Measurements from ENCODE around the gene WFDC1. TPM values are rescaled to one million over a fixed set of nuclear protein-coding genes. Genes with fewer than 3 reads are reported as not detected.

Gene WFDC1
- total and polyA plus RNA-seq, 2 donors (not counting 3 experiments of a cell fraction or from before 2014, with no cell fraction given), result not detected

DNA sequence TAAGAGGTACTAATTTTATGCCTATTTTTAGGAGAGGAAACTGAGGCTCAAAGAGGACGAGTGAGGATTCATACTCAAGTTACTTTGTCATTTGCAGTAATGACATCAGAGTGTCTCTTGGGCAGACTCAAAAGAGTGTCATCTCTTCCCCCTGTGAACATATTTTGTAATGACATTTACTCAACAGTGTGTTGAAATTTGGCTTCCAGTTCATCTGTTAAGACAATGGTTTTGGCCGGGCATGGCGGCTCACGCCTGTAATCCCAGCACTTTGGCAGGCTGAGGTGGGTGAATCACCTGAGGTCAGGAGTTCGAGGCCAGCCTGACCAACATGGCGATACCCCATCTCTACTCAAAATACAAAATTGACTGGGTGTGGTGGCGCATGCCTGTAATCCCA lies 28.9 kb downstream of the WFDC1 start:
- dilution Hi-C loops (cut with MboI; ENCODE audit: extremely low pct_ligation_motif_present, low sequenced_read_pairs) (no loop called here), intact Hi-C loops (cut with micrococcal nuclease) (no loop called here)
- H2AFZ ChIP-seq (ENCODE audit: low read depth, low read length), result no peak overlapping the region
- H3K9me3 ChIP-seq (replicated peaks; ENCODE audit: control insufficient read depth, insufficient read depth, low read length), result no peaks in the 10 kb centered on the region
- H3K27ac ChIP-seq (ENCODE audit: insufficient read depth, low read depth, low read length), result no peak overlapping the region
- no peak overlapping the region for H3K9ac ChIP-seq (replicated peaks; ENCODE audit: extremely low read depth, insufficient read depth, low read length)
- no peak overlapping the region for H3K4me3 ChIP-seq (replicated peaks in 1 of 3; ENCODE audit: insufficient read depth in 1 of 3, low read depth in 1 of 3, low read length in 3 of 3)
- H3K4me2 ChIP-seq (ENCODE audit: insufficient read depth, low read length), result no peak overlapping the region
- H3K36me3 ChIP-seq (ENCODE audit: control insufficient read depth in 2 of 2, extremely low read depth in 1 of 2, insufficient read depth in 2 of 2, low read length in 2 of 2), result no peaks in the 10 kb centered on the region
- H3K79me2 ChIP-seq (ENCODE audit: control insufficient read depth, insufficient read depth, low read length), result no peaks in the 10 kb centered on the region
- DNase-seq (ENCODE audit: low read depth, low spot score) (no peak), FAIRE-seq (no peak)
- H3K4me1 ChIP-seq (ENCODE audit: control insufficient read depth, extremely low read depth, insufficient read depth, low read length), result no peaks in the 10 kb centered on the region
- CTCF ChIA-PET, result no interaction called here
- no TSS peak for BruUV-seq (replicated peaks)
- H3K9me1 ChIP-seq (replicated peaks; ENCODE audit: control insufficient read depth, extremely low read depth, insufficient read depth, low read length), result no peaks in the 10 kb centered on the region
- H4K20me1 ChIP-seq (replicated peaks; ENCODE audit: control insufficient read depth, extremely low read depth, insufficient read depth, low read length), result no peaks in the 10 kb centered on the region
- no peaks in the 10 kb centered on the region for H3K27me3 ChIP-seq (ENCODE audit: control insufficient read depth in 2 of 2, insufficient read depth in 2 of 2, low read length in 2 of 2)
- no peak for TF ChIP-seq JUN (IDR thresholded peaks at IDR 0.05; ENCODE audit: borderline replicate concordance, insufficient read depth, insufficient read length, low read depth)
- TF ChIP-seq, protein P1, sequence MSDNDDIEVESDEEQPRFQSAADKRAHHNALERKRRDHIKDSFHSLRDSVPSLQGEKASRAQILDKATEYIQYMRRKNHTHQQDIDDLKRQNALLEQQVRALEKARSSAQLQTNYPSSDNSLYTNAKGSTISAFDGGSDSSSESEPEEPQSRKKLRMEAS (IDR thresholded peaks at IDR 0.05; ENCODE audit: insufficient read depth, insufficient read length), result no peak
- TF ChIP-seq, protein P2, sequence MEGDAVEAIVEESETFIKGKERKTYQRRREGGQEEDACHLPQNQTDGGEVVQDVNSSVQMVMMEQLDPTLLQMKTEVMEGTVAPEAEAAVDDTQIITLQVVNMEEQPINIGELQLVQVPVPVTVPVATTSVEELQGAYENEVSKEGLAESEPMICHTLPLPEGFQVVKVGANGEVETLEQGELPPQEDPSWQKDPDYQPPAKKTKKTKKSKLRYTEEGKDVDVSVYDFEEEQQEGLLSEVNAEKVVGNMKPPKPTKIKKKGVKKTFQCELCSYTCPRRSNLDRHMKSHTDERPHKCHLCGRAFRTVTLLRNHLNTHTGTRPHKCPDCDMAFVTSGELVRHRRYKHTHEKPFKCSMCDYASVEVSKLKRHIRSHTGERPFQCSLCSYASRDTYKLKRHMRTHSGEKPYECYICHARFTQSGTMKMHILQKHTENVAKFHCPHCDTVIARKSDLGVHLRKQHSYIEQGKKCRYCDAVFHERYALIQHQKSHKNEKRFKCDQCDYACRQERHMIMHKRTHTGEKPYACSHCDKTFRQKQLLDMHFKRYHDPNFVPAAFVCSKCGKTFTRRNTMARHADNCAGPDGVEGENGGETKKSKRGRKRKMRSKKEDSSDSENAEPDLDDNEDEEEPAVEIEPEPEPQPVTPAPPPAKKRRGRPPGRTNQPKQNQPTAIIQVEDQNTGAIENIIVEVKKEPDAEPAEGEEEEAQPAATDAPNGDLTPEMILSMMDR (IDR thresholded peaks at IDR 0.05; ENCODE audit: extremely low read depth in 1 of 2, insufficient read depth in 1 of 2, low read depth in 1 of 2, low read length in 2 of 2), result no peak
- TF ChIP-seq GATA2 (IDR thresholded peaks at IDR 0.05; ENCODE audit: insufficient read depth, insufficient read length, low read depth, low read length), result no peak
- TF ChIP-seq FOS (IDR thresholded peaks at IDR 0.05; ENCODE audit: borderline replicate concordance, insufficient read depth, low read length), result no peak
- TF ChIP-seq MYC (IDR thresholded peaks at IDR 0.05; ENCODE audit: low read depth, low read length), result no peak
- no peak for TF ChIP-seq POLR2AphosphoS5 (IDR thresholded peaks at IDR 0.05; ENCODE audit: insufficient read depth, low read depth, low read length)
- TF ChIP-seq POLR2A (IDR thresholded peaks at IDR 0.05; ENCODE audit: low read depth, low read length), result no peak
- TF ChIP-seq EZH2 (IDR thresholded peaks at IDR 0.05; ENCODE audit: borderline replicate concordance, low read depth, low read length, severe bottlenecking), result no peak
- POLR2A ChIA-PET, result no interaction called here
